Upper lobe of left lung (tissue), 6 donors: ENCODE measurements around the gene MCF2L2. TPM values are rescaled to one million over a fixed set of nuclear protein-coding genes. Genes with fewer than 3 reads are reported as not detected.
"Not testable (repeated sequence)": the region's sequence is repeated elsewhere in the genome, so short reads cannot be mapped to it uniquely, and the experiment has no call there.

Experiments
- ATAC-seq, 2 donors: fragments of 200-7000 bp; cut with Tn5 transposase; one replicate each; pipeline ENCODE4 v1.9.1; 2022; ENCODE audit warnings: mild to moderate bottlenecking in 2 of 2, moderate library complexity in 2 of 2; ENCODE audit not compliant: low FRiP score in 2 of 2
- DNase-seq, 2 donors: peaks; one replicate each; pipeline ENCODE4 v3.0.0-alpha.2; 2019 to 2020
- H3K27ac ChIP-seq, 4 donors: fragments of 200-600 bp; sonication (generic); one replicate each; pipeline ENCODE4 v1.5.1; 2016 to 2019
- H3K27me3 ChIP-seq, 4 donors: fragments of 200-600 bp; sonication (generic); one replicate each; pipeline ENCODE4 v1.5.1; 2017 to 2019
- H3K36me3 ChIP-seq, 4 donors: fragments of 200-600 bp; sonication (generic); one replicate each; pipeline ENCODE4 v1.5.1; 2016 to 2019
- H3K4me1 ChIP-seq, 4 donors: fragments of 200-600 bp; sonication (generic); one replicate each; pipeline ENCODE4 v1.5.1; 2018 to 2019
- H3K4me3 ChIP-seq, 4 donors: fragments of 200-600 bp; sonication (generic); one replicate each; pipeline ENCODE4 v1.5.1; 2017 to 2019; ENCODE audit warnings: mild to moderate bottlenecking in 2 of 4, moderate library complexity in 1 of 4
- H3K9me3 ChIP-seq, 4 donors: fragments of 200-600 bp; sonication (generic); one replicate each; pipeline ENCODE4 v1.5.1; 2018 to 2019
- CTCF ChIP-seq, 6 experiments: fragments of 450-650 bp in 4 of 6; fragments of 200-600 bp in 2 of 6; sonication (generic) in 2 of 6; IDR thresholded peaks; one replicate each; pipeline ENCODE4 v1.5.1; 2016 to 2019; ENCODE audit warnings: antibody characterized with exemption in 6 of 6
- EP300 ChIP-seq, 4 donors: sonication (generic); formaldehyde crosslinking; IDR thresholded peaks; one replicate each; pipeline ENCODE4 v1.5.1; 2017; ENCODE audit warnings: antibody characterized with exemption in 4 of 4, control low read depth in 2 of 4
- POLR2A ChIP-seq, 4 donors: fragments of 450-650 bp; IDR thresholded peaks; one replicate each; pipeline ENCODE4 v1.5.1; 2016 to 2017; ENCODE audit warnings: antibody characterized with exemption in 4 of 4, mild to moderate bottlenecking in 2 of 4
- POLR2AphosphoS5 ChIP-seq, 2 donors: sonication (generic); formaldehyde crosslinking; IDR thresholded peaks; one replicate each; pipeline ENCODE4 v1.5.1; 2017; ENCODE audit warnings: antibody characterized with exemption in 2 of 2
- WGBS, 2 donors: methylation state at CpG; one replicate each; pipeline ENCODE4 v1.1.5; 2017 to 2018; 5-methylcytosine and 5-hydroxymethylcytosine counted together
- total RNA-seq, 6 donors: library from RNA; depleted of rRNA in 4 of 6; stranded (reverse); fragments of >200 nt in 4 of 6; gene quantifications; one replicate each; pipeline versions ENCODE4 v1.1.0 to v1.2.1, GENCODE V29; 2016 to 2021
- donor health status: DM: no; HTN: no; CAD: no; lungs with moderate emphysema.
- donor health status: DM: no; HTN: yes; CAD: no; lungs with severe emphysema.

Gene MCF2L2
- total RNA-seq, 6 donors from 2014 or later = 0.22 to 2.0 (median 1.2) TPM

GRCh38 chr3:183180784-183181295, 247.6 kb downstream of the MCF2L2 start:
- Histone ChIP-seq H3K4me1 (peaks cover 25 to 34% (median 27%) of the 10 kb centered on the region in 4 donors), H3K9me3 (no peaks in the 10 kb centered on the region), H3K27me3 (peaks cover 0 to 6% (median 0%) of the 10 kb centered on the region in 4 donors), H3K36me3 (no peaks in the 10 kb centered on the region), H3K4me3 (no peak overlapping the region), H3K27ac (no peak overlapping the region)
- TF ChIP-seq CTCF (IDR thresholded peaks at IDR 0.05) (no peak), EP300 (IDR thresholded peaks at IDR 0.05) (no peak), POLR2A (IDR thresholded peaks at IDR 0.05) (no peak)
- ATAC-seq (no peak), DNase-seq (peak in 1 of 2 donors; percentile 58)
- 84 to 91% methylated on average over 9 to 11 of the region's 11 CpGs for WGBS, 2 donors

- peaks cover 0 to 6% (median 0%) of the 10 kb centered on the region in 4 donors for H3K27me3 ChIP-seq
- H3K36me3 ChIP-seq = peaks cover 0 to 3% (median 0%) of the 10 kb centered on the region in 4 donors
- TF ChIP-seq EP300 (IDR thresholded peaks at IDR 0.05) = no peak
- no peak for TF ChIP-seq POLR2A (IDR thresholded peaks at IDR 0.05)
- no peak for TF ChIP-seq POLR2AphosphoS5 (IDR thresholded peaks at IDR 0.05)
- TF ChIP-seq CTCF (IDR thresholded peaks at IDR 0.05) = no peak
- no peak overlapping the region for H3K27ac ChIP-seq
- H3K4me3 ChIP-seq = peak overlapping the region in 3 of 4 donors; percentile 53 to 55 (median 53)
- peaks cover 20 to 28% (median 21%) of the 10 kb centered on the region in 4 donors for H3K4me1 ChIP-seq
- ATAC-seq = peak in 1 of 2 donors; percentile 2
- no peak for DNase-seq
- 51 to 53% methylated on average over 11 to 12 of the region's 12 CpGs for WGBS, 2 donors
- no peaks in the 10 kb centered on the region for H3K9me3 ChIP-seq
These were observed 248.2 kb downstream of the MCF2L2 start for GRCh38 chr3:183180110-183180783.

GRCh38 chr3:183179550-183179908, 248.9 kb downstream of the MCF2L2 start:
- Histone ChIP-seq H3K4me3 (peak overlapping the region in 3 of 4 donors; percentile 53 to 55 (median 53)), H3K4me1 (peaks cover 14 to 21% (median 17%) of the 10 kb centered on the region in 4 donors), H3K27ac (peak overlapping the region in 3 of 4 donors; percentile 45 to 73 (median 58))
- H3K9me3 ChIP-seq, H3K27me3 ChIP-seq, H3K36me3 ChIP-seq: not testable (repeated sequence)
- DNase-seq = peak in 1 of 2 donors; percentile 74
- peak in 1 of 2 donors; percentile 34 for ATAC-seq
- 9 to 15% methylated on average over 14 to 17 of the region's 18 CpGs for WGBS, 2 donors

- TF ChIP-seq CTCF (IDR thresholded peaks at IDR 0.05) (peak in 1 of 6 experiments; percentile 20), POLR2A (IDR thresholded peaks at IDR 0.05) (peak in 2 of 4 donors; percentile 33 to 65), EP300 (IDR thresholded peaks at IDR 0.05) (no peak)
- Histone ChIP-seq H3K4me3 (peak overlapping the region; percentile 26 to 55 (median 53)), H3K27me3 (peaks cover 0 to 6% (median 0%) of the 10 kb centered on the region in 4 donors), H3K9me3 (no peaks in the 10 kb centered on the region), H3K27ac (peak overlapping the region in 3 of 4 donors; percentile 45 to 73 (median 58)), H3K4me1 (peaks cover 14 to 21% (median 17%) of the 10 kb centered on the region in 4 donors), H3K36me3 (peaks cover 0 to 3% (median 0%) of the 10 kb centered on the region in 4 donors)
- DNase-seq = peak; percentile 85 to 90
- 0 to 1% methylated on average over 10 to 66 of the region's 68 CpGs for WGBS, 2 donors
- ATAC-seq = peak; percentile 74 to 81
These were observed 249.4 kb downstream of the MCF2L2 start for GRCh38 chr3:183178833-183179549.

- H3K4me1 ChIP-seq = peaks cover 14 to 21% (median 17%) of the 10 kb centered on the region in 4 donors
- no peaks in the 10 kb centered on the region for H3K9me3 ChIP-seq
- peaks cover 0 to 3% (median 0%) of the 10 kb centered on the region in 4 donors for H3K36me3 ChIP-seq
- no peak for DNase-seq
- H3K27ac ChIP-seq = peak overlapping the region in 2 of 4 donors; percentile 58 to 73
- TF ChIP-seq POLR2A (IDR thresholded peaks at IDR 0.05) (no peak), POLR2AphosphoS5 (IDR thresholded peaks at IDR 0.05) (no peak), EP300 (IDR thresholded peaks at IDR 0.05) (no peak), CTCF (IDR thresholded peaks at IDR 0.05) (no peak)
- peak overlapping the region in 3 of 4 donors; percentile 53 to 55 (median 53) for H3K4me3 ChIP-seq
- WGBS, 2 donors = 4 to 7% methylated on average over 6 of the region's 6 CpGs
- ATAC-seq = no peak
- peaks cover 0 to 6% (median 0%) of the 10 kb centered on the region in 4 donors for H3K27me3 ChIP-seq
These were observed 249.9 kb downstream of the MCF2L2 start for GRCh38 chr3:183178512-183178832.
